ENCODE results near the gene FZD1.

Gene FZD1

DNA sequence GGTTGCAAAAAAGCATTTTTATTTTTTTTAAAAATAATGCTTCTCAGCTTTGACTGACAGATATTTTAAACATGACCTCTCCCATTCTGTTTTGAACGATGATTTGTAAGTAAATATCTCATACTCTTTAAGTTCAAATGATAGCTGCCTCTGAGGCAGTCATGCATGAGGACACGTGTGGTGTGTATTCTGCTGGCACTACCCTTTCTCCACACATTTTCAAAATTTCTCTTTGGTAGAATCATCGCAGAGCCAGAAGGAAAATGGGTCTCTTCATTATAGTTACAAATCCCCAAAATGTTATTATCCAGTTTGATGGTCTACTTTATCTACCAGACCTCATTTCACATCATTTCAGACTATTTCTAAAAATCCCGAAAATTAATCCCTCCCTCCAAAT, 55.1 kb downstream of the FZD1 start:
- TF ChIP-seq, protein P1, sequence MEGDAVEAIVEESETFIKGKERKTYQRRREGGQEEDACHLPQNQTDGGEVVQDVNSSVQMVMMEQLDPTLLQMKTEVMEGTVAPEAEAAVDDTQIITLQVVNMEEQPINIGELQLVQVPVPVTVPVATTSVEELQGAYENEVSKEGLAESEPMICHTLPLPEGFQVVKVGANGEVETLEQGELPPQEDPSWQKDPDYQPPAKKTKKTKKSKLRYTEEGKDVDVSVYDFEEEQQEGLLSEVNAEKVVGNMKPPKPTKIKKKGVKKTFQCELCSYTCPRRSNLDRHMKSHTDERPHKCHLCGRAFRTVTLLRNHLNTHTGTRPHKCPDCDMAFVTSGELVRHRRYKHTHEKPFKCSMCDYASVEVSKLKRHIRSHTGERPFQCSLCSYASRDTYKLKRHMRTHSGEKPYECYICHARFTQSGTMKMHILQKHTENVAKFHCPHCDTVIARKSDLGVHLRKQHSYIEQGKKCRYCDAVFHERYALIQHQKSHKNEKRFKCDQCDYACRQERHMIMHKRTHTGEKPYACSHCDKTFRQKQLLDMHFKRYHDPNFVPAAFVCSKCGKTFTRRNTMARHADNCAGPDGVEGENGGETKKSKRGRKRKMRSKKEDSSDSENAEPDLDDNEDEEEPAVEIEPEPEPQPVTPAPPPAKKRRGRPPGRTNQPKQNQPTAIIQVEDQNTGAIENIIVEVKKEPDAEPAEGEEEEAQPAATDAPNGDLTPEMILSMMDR (IDR thresholded peaks at IDR 0.05; ENCODE audit: poor library complexity, severe bottlenecking): no peak
- H3K4me1 ChIP-seq (ENCODE audit: insufficient read depth, poor library complexity, severe bottlenecking): peaks cover 16% of the 10 kb centered on the region
- DNase-seq (ENCODE audit: low spot score) (no peak), ATAC-seq (ENCODE audit: low read depth) (no peak)
- H3K27ac ChIP-seq (ENCODE audit: poor library complexity, severe bottlenecking): no peak overlapping the region
- H3K4me3 ChIP-seq (ENCODE audit: severe bottlenecking): no peak overlapping the region
- no peaks in the 10 kb centered on the region for H3K27me3 ChIP-seq (ENCODE audit: insufficient read depth, poor library complexity, severe bottlenecking)
- H3K9me3 ChIP-seq (ENCODE audit: severe bottlenecking): no peaks in the 10 kb centered on the region
- H3K36me3 ChIP-seq (ENCODE audit: low read depth): no peaks in the 10 kb centered on the region

DNA sequence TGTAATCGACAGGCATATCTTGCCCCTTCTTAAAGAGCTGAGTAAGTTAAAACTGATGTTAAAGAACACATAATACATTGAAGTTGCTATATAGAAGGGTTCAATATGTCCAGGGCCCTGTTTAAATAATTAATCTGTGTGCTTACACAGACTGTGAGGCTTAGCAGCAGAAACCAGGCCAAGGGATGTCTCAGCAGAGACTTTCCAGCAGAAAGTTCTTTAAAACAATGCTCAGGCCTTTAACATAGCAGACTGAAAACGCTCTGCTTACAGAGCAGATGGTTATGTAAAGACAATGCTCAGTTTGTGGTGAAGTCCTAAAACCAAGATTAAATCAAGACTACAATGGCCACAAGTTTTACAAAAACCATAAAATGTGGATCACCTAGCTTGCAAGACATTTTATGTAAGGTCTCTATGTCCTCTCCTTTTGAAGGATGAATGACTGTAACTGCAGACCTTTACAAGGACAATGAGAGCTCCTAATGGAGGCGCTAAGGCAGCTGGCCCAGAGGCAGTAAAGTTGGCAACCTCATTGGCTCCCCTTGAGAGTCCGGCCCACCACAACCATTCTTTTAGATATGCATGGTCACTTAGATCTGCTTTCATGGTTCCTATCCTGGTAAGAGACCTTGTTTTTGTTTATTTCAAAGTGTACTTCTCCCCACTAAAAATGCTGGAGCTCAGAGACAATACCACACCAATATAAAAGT, 56.3 kb downstream of the FZD1 start:
- no peak for ATAC-seq (ENCODE audit: low read depth)
- Histone ChIP-seq H3K27me3 (ENCODE audit: insufficient read depth, poor library complexity, severe bottlenecking) (no peaks in the 10 kb centered on the region), H3K27ac (ENCODE audit: poor library complexity, severe bottlenecking) (no peak overlapping the region), H3K4me3 (ENCODE audit: severe bottlenecking) (no peak overlapping the region), H3K36me3 (ENCODE audit: low read depth) (no peaks in the 10 kb centered on the region), H3K4me1 (ENCODE audit: insufficient read depth, poor library complexity, severe bottlenecking) (peaks cover 4% of the 10 kb centered on the region), H3K9me3 (ENCODE audit: severe bottlenecking) (no peaks in the 10 kb centered on the region)
- TF ChIP-seq, protein P1 (IDR thresholded peaks at IDR 0.05; ENCODE audit: poor library complexity, severe bottlenecking): no peak
- DNase-seq (ENCODE audit: low spot score): no peak
